Psoas muscle (tissue), 8 donors: Measurements from ENCODE around the gene LRRK1. TPM values are rescaled to one million over a fixed set of nuclear protein-coding genes. Genes with fewer than 3 reads are reported as not detected.
A peak's percentile ranks its signal among the peaks of the same experiment; 100 is the strongest.

ENCODE experiments used
- ATAC-seq, 4 donors: fragments of 200-7000 bp; cut with Tn5 transposase; one replicate each; pipeline ENCODE4 v1.9.1; 2020; ENCODE audit warnings: moderate library complexity in 3 of 4, mild to moderate bottlenecking in 2 of 4
- DNase-seq, 2 donors: peaks; one replicate each; pipeline ENCODE4 v3.0.0-alpha.2; 2020
- H3K27ac ChIP-seq: fragments of 200-600 bp; one replicate; pipeline ENCODE4 v1.8.0; 2022
- H3K27me3 ChIP-seq, 3 donors: fragments of 200-600 bp in 1 of 3; one replicate each; pipeline versions ENCODE4 v1.6.1 to v1.8.0; 2013 to 2022; ENCODE audit warnings: low read length in 2 of 3, mild to moderate bottlenecking in 2 of 3, moderate library complexity in 1 of 3; ENCODE audit not compliant: insufficient read depth in 3 of 3
- H3K36me3 ChIP-seq, 2 donors: fragments of 200-600 bp in 1 of 2; one replicate each; pipeline versions ENCODE4 v1.6.1 to v1.8.0; 2013 to 2022; ENCODE audit warnings: low read depth in 1 of 2, mild to moderate bottlenecking in 1 of 2, moderate library complexity in 1 of 2; ENCODE audit not compliant: insufficient read depth in 1 of 2
- H3K4me1 ChIP-seq: fragments of 200-600 bp; one replicate; pipeline ENCODE4 v1.8.0; 2022
- H3K4me3 ChIP-seq: fragments of 200-600 bp; one replicate; pipeline ENCODE4 v1.8.0; 2022; ENCODE audit warnings: mild to moderate bottlenecking
- H3K9me3 ChIP-seq: fragments of 200-600 bp; one replicate; pipeline ENCODE4 v1.8.0; 2022
- WGBS, 3 donors: extraction: QIAGEN DNeasy Blood & Tissue Kit; methylation state at CpG; one replicate each; pipeline versions ENCODE4 v1.1.6 to v1.1.7; 2013; 5-methylcytosine and 5-hydroxymethylcytosine counted together
- intact Hi-C, 2 donors: fragments of 100-400 bp; cut with DNase I; formaldehyde crosslinking; loops; one replicate each; pipeline versions ENCODE4 v1.11.0 to v1.14.2; 2022
- polyA plus RNA-seq, 3 donors: library from polyadenylated mRNA; stranded (reverse); fragments of 200-250 nt; gene quantifications; one replicate each; pipeline ENCODE4 v1.2.3, GENCODE V29; 2013
- total RNA-seq, 4 donors: library from RNA; stranded (reverse); fragmentation: NEBNext Ultra II Directional in 2 of 4; extraction: Animal tissue kit (Norgen Biotek cat#: 25700) in 2 of 4; gene quantifications; one replicate each; pipeline versions ENCODE4 v1.2.1 to v1.2.4, GENCODE V29; 2021 to 2023
- TF ChIP-seq, protein P1 (sequence below): fragments of 200-600 bp; IDR thresholded peaks from one replicate; pipeline ENCODE4 v1.8.0; 2022; ENCODE audit warnings: antibody characterized with exemption
- donor health status: healthy with polysubstance abuse.
- donor health status: DM: no; HTN: no; CAD: no; lungs with moderate emphysema.
- donor health status: Bipolar disorder and iron deficiency.
- donor health status: healthy.
- donor health status: DM: yes; HTN: yes; CAD: no.
- donor health status: DM: no; HTN: no; CAD: no.
- donor health status: DM: no; HTN: no; CAD: no.
- donor health status: DM: yes; HTN: yes; CAD: no.

The LRRK1 gene
- total and polyA plus RNA-seq, 7 donors, result 0.91 to 7.6 (median 2.6) TPM

DNA sequence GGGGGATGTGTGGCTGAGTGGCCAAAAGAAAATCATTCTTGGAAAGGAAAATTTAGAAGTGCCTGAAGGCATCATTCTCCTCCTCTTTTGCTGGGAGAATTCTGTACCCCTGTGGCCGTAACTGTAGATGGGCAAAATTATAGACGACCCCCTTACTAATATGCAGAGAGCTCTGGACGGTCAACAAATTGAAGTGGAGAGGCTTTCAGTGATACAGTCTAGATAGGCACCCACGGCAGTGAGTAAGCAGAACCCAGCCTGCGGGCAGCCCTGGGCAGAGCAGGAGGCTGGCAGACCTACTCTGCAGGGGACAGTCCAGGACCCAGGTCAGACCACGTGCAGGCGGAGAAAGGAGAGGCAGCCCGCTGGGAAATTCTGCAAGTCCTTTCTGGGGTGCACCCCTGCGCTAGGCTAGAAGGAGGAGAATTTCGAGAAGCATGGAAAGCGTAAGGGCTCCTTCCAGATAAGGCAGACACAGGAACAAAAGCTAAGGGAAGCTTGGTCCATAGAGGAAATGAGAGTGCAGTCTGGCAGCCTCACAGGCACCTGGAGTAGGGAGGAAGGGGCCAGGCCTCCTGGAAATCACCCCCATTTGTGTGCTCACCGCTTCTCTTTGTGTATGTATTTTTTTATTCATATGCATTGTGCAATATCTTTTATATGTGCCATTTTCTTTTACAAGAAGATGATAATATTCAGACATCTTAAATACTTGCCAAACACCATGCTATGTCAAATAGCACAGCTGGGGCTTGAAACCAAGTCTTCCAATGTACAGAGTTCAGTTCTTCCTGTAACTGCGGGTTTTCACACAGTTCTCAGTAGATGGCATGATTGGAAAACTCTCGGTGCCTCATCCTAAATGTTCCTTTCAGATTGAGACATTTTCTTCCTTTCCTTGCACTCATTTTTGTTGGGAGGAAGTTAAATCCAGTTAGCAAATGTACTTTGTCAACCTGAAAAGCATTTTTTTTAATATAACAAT lies 40.2 kb downstream of the LRRK1 start:
- WGBS, 3 donors, result 72 to 83% (median 80%) methylated on average over 14 of the region's 14 CpGs
- Histone ChIP-seq H3K27ac (no peak overlapping the region), H3K4me1 (no peaks in the 10 kb centered on the region), H3K36me3 (no peaks in the 10 kb centered on the region), H3K27me3 (no peaks in the 10 kb centered on the region), H3K9me3 (no peaks in the 10 kb centered on the region), H3K4me3 (no peak overlapping the region)
- DNase-seq (no peak), ATAC-seq (no peak)
- intact Hi-C loops, result no loop called here
- TF ChIP-seq, protein P1, sequence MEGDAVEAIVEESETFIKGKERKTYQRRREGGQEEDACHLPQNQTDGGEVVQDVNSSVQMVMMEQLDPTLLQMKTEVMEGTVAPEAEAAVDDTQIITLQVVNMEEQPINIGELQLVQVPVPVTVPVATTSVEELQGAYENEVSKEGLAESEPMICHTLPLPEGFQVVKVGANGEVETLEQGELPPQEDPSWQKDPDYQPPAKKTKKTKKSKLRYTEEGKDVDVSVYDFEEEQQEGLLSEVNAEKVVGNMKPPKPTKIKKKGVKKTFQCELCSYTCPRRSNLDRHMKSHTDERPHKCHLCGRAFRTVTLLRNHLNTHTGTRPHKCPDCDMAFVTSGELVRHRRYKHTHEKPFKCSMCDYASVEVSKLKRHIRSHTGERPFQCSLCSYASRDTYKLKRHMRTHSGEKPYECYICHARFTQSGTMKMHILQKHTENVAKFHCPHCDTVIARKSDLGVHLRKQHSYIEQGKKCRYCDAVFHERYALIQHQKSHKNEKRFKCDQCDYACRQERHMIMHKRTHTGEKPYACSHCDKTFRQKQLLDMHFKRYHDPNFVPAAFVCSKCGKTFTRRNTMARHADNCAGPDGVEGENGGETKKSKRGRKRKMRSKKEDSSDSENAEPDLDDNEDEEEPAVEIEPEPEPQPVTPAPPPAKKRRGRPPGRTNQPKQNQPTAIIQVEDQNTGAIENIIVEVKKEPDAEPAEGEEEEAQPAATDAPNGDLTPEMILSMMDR, result no peak

DNA sequence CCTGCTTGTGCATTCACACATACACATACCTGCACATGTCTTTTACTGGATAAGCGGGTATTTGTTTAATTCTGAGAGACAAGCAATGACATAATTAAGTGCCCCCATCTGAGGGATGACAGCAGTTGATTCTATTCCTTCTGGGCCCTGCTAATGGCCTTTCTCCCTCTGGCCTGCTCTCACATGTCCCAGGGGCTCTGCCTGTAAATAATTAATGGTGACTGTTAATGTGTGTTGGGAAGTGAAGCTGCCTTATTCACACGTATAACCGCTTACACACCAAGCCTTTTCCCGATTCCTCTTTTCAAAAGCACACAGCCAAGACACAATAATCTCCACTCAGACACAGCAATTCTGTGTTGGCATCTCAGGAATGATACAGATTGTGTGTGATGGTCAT lies 47.8 kb downstream of the LRRK1 start:
- H3K4me1 ChIP-seq, result no peaks in the 10 kb centered on the region
- intact Hi-C loops, result no loop called here
- ATAC-seq, result no peak

DNA sequence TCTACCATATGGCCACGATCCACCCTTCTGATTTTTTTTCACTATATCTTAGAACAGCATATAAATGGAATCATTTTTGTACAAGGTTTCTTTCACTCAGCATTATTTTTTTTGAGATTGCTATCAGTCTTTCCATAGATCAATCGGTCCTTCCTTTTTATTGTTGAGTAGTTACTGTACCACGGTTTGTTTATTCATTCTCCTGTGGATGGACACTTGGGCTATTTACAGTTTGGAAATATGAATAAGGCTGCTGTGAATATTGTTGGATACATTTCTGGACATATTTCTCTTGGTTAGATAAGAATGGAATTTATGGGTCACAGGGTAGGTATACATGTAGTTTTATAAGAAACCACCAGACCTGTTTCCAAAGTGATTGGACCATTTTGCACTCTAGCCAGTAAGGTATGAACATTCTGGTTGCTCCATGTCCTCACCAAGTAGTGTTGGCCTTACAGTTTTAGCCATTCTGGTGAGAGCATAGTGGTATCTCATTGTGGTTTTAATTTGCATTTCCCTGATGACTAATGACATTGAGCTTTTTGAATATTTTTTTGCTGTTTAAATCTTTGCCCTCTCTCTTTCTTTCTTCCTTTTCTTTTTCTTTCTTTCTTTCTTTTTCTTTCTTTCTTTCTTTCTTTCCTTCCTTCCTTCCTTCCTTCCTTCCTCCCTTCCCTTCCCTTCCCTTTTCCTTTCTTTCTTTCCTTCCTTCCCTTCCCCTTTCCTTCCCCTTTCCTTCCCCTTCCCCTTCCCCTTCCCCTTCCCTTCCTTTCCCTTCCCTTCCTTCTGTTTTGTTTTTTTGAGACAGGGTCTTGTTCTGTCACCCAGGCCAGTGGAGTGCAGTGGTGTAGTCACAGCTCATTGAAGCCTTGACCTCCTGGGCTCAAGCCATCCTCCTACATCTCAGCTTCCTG lies 49.2 kb downstream of the LRRK1 start:
- H3K27me3 ChIP-seq, result peaks cover 0 to 6% (median 2%) of the 10 kb centered on the region in 3 donors
- H3K9me3 ChIP-seq, result no peaks in the 10 kb centered on the region
- intact Hi-C loops, result no loop called here
- ATAC-seq (no peak), DNase-seq (no peak)
- H3K36me3 ChIP-seq, result no peaks in the 10 kb centered on the region
- no peaks in the 10 kb centered on the region for H3K4me1 ChIP-seq
- H3K27ac ChIP-seq, result no peak overlapping the region
- 92 to 94% (median 94%) methylated on average over 3 of the region's 3 CpGs for WGBS, 3 donors
- TF ChIP-seq, protein P1, result no peak
- no peak overlapping the region for H3K4me3 ChIP-seq

More for the DNA sequence above, 47.8 kb downstream of the LRRK1 start:
- Histone ChIP-seq H3K4me3 (no peak overlapping the region), H3K36me3 (no peaks in the 10 kb centered on the region), H3K27me3 (peaks cover 0 to 5% (median 0%) of the 10 kb centered on the region in 3 donors), H3K27ac (no peak overlapping the region), H3K9me3 (no peaks in the 10 kb centered on the region)
- TF ChIP-seq, protein P1, result no peak
- 59 to 78% (median 67%) methylated on average over 4 of the region's 4 CpGs for WGBS, 3 donors
- DNase-seq, result no peak

DNA sequence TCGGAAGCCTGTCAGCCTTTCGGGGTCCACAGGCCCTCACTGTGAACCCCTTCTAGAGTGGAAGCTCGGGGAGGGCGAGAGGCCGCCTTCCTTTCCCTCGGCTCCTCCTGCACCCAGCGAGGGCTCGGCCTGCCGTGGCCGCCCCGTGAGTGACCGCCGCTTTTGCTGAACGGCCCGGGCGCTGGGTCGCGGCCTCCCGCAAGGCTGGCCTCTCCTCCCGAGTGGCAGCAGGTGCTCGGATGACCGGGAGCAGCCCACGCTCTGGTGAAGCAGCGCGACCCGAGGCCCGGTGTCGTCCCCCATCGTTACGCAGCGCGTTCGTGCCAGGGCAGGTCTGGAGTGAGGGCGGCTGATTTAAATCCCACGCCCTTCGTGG lies 53.8 kb downstream of the LRRK1 start:
- TF ChIP-seq, protein P1, result no peak
- no peaks in the 10 kb centered on the region for H3K9me3 ChIP-seq
- DNase-seq (no peak), ATAC-seq (no peak)
- H3K4me1 ChIP-seq, result no peaks in the 10 kb centered on the region
- no peaks in the 10 kb centered on the region for H3K36me3 ChIP-seq
- H3K27me3 ChIP-seq, result peaks cover 0 to 10% (median 8%) of the 10 kb centered on the region in 3 donors
- intact Hi-C loops, result no loop called here
- H3K27ac ChIP-seq, result no peak overlapping the region
- peak overlapping the region; percentile 30 for H3K4me3 ChIP-seq
- 43 to 57% (median 49%) methylated on average over 35 to 36 of the region's 36 CpGs for WGBS, 3 donors
